SHP77 (cell line): ENCODE results near the gene UPB1.

Source experiments
- DNase-seq, 2 experiments: peaks; one replicate each; lab custom pipeline; 2025; lab: John Stamatoyannopoulos, UW

Gene UPB1

DNA sequence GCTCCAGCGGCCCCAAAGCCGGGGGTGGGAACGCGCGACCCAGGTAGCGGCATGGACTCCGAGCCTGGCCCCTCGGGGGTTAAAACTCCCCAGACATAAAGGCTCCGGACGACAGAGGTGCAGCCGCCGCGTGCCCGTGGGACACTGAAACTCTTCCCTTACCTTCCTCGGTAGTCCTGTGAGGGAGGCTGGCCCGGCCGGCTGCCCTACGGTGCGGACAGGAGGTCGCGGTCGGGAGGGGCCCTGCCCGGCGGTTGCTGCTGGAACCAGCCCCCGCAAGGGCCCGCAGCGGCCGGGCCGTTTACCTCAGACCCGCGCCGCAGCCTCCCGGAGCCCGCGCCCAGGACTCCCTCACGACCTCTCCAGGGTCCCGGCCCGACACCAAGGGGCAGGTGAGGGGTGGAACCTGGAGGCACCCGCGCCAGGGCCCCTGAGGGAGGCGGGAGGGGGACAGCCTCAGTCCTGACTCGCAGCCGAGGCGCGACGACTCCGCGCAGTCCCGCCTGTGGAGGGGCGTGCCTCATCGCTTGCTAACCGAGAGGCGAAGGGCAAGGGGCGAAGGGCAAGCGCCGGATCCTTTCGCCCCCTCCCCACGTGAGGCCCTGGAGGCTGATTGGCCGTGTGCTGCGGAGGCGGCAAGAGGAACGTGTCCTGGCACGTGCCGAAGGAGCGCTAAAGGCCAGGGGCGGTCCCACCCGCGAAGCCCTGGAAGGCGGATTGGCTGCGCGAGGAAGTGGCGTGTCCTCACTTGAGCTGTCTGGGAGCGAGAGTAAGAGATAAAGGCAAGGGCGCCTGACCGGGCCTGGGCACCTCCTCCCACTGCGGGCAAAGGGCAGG lies at the start of gene UPB1:
Gene UPB1, plus strand, starts transcription at position 805 of the 837 bp plus-strand sequence. CDS start 72 bp downstream, outside the sequence.
- DNase-seq: no peak

DNA sequence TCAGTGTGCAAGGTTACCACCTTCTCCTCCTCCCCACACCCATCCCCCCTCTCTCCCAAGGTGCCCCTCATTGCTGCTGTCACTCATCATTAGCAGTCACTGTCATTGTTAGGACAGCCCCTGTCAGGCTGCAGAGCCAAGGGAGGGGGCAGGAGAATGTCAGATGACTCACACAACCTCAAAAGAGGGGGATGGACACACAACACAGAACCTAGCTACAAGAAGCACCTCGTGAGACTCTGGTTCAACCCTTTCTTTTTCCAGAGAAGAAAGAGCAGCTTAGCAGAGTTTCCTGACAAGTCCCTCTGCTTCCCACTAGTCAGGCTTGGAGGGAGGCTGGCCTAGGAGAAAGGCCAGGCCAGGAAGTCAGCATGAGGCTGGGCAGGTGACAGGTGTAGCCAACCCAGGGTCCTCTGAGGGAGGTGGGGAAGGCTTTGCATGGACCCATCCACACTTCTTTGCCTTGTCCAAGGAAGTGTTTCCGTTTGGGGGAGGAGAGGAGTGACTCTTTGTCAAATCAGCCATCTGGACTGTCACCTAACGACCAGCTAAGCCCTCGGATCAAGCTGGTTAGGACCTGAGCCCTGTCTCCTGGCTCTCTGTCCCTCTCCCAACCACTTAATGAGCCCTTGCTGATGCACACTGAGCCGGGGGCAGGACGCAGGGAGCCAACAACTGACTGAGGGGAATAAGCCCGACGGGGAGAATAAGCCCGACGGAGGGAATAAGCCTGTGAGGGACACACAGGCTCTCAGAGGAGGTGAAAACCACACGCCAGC lies 49.5 kb upstream of the UPB1 start:
- DNase-seq: no peak

DNA sequence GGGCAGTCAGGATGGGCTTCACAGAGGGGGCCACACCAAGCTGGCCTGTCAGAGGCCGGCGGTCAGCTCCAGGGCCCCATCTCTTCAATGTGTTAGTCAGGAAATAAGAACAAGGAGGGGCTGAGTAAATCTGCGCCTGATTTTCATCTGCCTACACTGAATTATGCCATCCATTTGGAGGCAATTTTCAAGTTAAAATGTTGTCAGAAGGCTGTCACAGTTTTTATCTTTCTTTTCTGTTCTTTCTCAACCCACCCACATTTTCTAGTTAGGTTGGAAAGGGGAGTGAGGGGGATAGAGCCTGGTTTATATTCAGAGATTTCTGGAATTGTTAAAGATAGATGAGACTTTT lies 48.9 kb upstream of the UPB1 start:
- no peak for DNase-seq

DNA sequence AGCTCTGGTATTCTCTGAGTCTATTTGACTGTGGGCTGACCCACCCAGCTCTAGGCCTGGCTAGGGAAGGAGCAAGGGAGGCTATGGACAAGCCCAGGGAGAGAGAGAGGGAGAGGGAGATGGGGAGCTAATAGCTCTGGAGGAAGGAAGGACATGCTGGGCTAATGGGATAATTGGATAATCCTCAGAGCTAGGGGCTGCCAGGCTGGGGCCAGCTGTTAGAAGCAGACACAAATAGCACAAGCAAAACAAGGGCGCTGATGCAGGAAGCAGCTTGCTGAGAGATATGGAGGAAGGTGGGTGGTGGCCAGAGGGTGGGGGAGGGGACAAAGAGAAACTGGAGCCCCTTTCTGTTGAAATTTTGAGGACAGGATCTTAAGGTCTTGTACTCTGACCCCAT lies 44.5 kb upstream of the UPB1 start:
- no peak for DNase-seq

DNA sequence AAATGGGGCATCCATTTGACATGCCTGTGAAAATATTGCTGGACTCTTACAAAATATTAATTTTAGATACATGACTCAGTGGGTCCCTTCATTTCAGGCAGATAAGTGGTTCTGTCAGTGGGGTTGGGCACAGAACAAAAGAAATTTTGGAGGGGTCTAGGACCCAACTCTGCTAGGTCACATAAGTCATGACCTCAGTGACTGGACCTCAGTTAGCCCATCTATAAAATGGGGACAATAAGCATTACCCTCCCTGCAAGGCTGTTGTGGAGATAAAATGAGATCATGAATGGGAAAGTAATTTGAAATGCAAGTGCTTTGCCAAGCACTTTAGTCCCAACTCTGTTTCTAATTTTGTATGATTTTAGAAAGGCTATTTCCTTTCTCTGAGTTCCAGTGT lies 44.0 kb upstream of the UPB1 start:
- no peak for DNase-seq

DNA sequence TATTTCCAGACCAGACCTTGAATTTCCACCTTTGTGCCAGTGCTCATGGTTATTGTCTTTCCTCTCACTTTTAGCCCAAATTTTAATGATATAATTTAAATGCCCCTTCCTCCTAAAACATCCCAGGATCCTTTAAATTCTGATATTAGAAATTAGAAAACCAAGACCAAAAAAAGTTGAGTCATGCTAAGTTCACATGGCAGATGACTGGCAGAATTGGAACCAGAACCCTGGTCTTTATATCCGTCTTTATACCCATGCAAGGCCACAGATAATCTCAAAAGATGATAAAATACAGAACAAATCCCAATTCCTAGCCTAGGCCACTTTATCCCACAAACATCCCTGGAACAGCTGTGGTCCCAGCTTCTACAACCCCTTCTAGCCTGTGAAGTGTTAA lies 41.3 kb upstream of the UPB1 start:
- no peak for DNase-seq

DNA sequence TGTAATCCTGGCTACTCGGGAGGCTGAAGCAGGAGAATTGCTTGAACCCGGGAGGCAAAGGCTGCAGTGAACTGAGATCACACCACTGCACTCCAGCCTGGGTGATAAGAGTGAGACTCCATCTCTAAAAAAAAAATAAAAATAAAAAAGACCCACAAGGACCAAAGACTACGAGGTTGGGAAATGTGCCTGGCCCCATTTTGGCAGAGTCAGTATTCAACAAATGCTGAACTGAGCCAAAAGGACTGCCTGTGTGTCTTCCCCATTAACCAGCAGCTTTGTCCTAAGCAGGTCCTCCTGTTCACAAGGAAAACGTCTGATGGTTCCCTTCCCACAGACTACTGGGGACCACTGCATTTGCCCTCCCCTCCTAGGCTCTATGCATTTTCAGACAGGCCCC lies 40.1 kb upstream of the UPB1 start:
- no peak for DNase-seq

DNA sequence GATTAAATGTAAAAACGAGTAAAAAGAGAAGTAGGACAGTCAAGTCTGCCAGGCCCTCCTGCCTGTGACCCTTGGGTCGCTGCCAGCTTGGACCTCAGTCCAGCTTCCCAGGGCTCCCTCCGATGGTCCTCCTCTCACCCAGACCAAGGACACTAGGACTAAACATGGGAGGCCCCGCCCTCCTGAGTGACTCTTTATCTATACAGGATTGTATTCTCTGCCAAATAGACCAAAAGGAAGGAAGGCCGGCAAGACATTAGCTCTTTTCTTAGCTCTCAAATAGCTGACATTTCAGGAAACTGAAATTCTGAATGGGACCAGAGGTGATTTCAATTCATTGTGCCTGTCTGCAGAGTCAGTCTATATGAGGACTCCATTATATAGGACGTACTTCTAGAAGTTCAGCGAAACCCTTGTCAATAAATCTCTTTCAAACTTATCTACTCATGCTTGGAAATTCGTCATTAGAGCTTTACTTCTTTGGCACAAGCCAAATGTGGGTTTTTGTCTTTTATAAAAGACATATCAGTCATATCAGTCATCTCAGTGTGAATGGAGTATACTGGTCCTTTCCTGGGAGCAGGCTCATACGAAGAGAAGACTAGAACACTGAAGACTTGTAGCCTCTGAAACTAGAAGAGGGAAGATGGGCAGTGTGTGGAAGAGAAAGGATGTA lies 39.2 kb upstream of the UPB1 start:
- DNase-seq: no peak

DNA sequence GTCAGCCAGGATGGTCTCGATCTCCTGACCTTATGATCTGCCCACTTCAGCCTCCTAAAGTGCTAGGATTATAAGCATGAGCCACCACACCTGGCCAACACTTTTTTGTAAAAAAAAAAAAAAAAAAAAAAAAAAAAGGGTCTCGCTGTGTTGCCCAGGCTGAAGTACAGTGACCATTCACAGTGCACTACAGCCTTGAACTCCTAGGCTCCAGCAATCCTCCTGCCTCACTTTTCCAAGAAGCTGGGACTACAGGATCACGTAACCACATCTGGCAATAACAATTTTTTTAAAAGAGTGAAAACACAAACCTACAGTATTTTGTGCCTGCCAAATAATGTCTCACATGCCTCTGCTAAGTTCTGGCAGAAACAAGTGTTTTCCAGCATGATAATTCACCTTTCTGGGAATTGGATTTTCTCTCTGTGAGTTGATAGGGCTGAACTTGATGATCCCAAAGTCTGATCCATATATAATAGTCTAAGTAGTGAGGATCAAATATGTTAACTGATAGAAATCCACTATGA lies 37.2 kb upstream of the UPB1 start:
- DNase-seq: no peak

DNA sequence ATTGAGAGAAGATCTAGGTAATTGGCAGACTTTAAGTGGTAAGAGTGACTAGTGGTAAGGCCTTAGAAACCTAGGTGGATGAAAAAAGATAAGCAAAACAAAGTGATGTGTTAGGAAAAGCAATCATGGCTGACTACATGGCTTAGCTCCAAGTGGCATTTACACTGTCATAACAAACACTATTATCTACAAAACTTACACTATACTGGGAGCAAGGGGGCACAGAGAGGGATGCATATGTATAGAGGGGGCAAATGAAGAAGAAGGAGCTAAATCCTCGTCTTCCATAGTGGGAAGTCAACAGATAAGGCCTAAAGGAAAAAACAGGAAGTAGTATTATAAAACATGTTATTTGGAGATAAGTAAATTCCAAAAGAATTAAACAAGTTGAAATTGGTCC lies 35.2 kb upstream of the UPB1 start:
- DNase-seq: no peak

DNA sequence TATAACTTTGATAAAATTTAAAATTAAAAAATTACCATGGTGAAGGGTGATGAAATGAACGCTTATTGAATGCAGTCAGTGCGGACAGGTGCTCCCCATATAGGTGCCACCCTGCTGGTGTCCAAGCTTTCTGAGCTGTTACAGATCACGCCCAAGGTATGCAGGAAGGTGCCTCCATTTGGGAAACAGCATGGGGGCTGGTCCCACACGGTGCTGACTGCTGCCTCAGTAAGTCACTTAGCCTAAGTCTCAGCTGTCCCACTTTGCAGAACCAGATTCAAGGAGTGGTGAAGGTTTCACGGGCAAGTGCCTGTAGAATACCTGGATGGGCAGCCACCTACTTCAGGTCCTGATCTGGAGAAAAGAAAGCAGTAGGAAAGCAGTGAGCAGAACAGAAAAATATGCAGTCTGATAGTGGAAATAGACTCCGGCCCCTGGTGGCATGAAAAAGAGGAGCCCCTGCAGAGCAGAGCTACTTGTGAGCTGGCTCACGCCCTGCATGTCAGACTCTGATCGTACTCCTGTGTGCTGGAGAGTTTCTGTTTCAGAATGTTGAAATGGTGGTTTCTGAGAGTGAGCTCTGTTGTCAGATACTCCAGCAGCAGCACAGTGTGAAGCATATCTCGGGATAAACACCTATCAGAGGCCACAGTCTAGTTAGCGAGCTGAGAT lies 34.6 kb upstream of the UPB1 start:
- no peak for DNase-seq

DNA sequence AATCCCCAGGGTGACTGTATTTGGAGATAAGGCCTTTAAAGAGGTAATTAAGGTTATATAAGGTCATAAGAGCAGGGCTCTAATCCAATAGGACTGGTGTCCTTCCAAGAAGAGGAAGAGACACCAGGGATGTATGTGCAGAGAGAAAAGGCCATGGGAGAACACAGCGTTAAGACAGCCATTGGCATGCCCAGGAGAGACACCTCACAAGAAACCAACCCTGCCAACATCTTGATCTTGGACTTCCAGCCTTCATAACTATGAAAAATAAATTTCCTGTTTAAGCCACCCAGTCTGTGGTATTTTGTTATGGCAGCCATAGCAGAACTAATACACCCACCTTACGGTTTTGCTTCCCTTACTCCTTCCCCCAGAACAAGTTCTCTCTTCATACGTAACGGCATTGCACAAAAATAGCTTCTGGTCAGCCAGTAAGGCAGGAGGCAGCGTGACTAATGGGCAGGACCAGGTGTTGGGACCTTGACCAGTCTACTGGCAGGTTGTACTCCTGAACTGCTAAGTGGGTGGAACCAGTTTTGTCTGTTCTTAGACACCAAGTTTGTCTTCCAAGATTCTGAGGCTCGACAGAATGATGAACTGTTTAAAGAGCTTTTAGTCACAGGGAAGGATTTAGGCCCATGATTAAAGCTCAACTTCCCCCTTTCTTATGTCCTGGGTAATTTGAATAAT lies 31.9 kb upstream of the UPB1 start:
- no peak for DNase-seq

DNA sequence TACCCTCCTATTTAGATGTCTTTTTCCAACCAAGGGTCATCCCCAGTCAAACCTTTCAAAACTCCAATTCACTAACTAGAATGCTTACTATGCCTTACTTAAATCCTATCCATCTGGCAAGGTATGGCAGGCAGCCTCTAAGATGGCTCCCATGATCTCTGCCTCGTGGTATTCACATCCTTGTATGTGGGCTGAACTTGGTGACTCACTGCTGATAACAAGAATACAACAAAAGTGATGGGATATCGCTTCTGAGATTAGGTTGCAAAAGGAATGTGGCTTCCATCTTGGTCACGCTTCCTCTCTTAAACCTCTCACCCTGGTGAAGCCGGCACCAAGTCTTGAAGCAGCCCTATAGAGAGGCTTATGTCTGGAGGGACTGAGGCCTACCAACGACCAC lies 29.6 kb upstream of the UPB1 start:
- DNase-seq: no peak

DNA sequence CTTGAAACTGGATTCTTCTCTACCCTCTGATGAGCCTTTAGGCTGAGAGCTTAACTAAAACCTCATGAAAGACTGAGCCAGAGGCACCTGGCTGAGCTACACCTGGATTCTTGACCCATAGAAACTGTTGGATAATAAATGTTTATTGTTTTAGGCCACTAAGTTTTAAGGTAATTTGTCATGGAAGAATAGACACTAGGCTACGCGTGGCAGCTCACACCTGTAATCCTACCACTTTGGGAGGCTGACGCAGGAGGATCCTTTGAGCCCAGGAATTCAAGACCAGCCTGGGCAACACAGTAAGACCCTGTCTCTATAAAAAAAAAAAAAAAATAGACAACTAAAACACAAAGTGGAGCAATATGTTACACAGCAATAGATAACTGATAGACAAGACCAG lies 29.2 kb upstream of the UPB1 start:
- no peak for DNase-seq

DNA sequence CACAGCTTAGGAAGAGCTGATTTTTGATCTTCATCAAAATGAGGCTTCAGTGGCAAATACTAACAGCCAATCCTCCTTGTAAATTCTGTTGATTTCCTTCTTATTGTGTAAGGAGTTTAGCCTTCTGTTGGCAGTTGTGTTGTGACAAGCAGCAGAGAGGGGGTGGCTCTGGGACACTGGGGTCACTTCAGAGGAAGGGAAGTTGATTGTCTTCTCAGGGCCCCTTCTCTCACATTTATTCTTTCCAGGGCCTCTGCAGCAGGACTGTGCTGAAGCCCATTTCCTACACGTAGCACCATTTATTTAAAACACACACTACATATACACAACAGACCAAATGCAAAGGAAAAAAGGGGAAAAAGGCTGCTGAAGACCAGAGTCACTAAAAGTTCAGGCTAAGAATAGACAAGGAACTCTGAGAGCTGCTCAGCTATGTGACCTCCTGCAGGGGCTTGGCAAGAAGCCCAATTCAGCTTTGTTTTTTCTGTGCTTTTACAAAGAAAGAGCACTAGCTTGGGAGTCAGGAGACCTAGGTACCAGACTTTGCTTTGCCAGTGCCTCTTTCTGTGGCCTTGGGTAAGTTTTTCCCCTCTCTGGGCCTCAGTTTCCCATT lies 28.3 kb upstream of the UPB1 start:
- no peak for DNase-seq

DNA sequence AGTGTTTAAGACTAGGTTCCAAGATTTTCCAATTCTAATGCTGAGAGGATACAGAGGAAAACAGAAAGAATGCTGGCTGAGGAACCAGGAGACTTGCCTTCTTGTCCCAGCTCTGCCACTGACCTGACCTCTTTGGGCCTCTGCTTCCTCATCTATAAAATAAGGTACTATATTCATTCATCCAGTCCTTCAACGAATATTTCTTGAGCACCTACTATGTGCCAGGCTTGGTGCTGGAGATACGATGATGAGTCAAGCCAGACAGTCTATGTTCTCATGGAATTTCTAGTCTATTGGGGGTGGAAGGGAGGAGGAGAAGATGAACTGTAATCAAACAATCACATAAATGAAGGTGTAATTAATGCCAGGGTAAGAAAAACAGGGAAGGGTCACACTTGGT lies 27.8 kb upstream of the UPB1 start:
- DNase-seq: no peak

DNA sequence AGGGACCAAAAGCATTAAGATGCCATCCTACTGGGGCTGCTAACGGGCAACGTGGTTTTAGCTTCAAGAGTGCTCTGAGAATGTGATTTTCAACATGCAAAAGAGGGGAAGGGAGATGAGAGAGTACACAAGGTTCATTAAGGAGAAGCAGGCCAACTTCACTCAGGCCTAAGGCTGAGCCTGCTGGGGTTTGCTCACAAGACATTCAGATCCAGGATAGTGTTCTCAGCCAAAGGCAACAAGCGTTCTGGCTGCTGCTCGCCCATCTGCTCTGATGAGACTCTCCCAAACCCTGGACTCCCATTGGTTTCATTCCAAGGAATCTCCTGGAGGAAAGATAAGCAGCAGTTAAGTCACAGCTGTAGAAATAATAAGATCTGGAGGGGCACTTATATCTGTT lies 23.6 kb upstream of the UPB1 start:
- no peak for DNase-seq

DNA sequence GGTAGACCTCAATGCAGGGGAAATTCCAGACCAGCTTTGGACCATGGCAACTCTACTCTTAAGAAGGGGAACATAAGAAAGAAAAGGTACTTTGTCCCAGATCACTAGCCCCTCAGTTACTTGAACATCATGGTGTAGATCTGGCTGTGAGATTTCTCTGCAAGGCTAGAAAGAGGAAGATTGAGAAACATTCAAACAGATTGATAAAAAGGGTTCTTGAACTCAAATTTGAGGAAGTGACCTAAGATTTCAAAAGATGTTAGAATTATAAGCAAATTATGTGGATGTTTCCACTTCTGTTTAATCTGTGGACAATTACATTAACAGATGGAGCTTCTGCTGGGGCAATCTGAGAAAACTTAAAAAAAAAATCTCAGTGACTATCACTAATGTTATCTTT lies 21.8 kb upstream of the UPB1 start:
- DNase-seq: no peak

DNA sequence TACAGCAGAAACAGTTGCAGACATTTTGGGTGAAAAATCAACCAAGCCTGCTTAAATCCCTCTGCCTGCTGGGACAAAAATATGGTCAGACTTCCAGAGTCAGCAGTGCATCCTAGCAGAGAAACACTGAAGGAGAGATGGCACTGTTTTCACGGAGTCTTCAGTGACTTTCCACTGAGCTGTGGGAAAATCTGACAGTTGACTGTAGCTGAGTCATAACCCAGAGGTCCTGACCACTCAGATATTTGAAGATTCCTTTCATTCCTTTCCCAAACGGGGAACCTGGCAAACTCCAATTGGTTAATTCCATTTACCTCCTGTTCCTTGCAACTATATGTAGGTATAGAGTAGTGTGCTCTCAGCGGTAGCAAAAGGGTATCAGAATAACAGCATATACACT lies 20.9 kb upstream of the UPB1 start:
- no peak for DNase-seq

DNA sequence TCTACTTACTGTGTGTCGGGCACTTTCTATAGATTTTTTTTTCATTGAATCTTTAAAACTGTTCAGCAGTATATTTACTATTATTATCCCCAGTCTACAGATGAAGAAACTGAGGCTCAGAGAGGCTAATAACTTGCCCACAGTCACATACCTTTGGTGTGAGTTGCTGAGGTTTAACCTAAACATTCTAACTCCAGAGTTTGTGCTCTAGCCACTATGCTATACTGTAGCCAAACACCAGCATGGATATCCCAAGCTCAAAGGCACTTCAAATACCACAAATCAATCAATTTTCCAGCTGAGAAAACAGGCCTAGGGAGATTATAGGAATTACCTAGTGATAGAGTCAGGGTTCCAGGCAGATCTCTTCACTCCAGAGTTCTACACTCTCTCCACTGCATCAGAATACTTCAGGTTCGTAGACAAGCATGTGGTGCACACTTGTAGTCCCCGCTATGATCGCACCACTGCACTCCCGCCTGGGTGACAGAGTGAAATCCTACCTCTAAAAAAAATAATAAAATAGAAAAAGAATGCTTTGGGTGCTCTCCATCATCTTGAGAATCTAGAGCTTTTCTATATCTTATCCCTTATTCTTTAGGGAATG lies 20.4 kb upstream of the UPB1 start:
- DNase-seq: no peak

DNA sequence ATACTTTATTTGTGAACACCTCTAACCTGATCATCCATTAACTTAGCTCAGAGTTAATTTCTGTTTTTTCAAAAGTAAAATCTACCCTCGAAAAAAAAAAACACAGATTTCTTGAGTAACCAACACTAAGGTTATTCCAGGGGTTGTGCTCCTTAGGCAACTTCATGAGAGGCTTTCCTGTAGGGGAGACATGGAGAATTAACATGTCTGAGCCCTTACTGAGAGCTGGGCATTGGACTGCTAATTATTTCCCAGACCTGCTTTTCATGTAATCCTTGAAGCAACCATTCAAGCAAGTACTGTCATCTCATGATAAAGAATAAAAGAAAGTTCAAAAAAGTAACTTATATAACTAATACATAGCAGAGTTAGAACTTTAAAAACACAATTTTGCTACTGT lies 13.5 kb upstream of the UPB1 start:
- no peak for DNase-seq
